HCT116 (cell line): Measurements from ENCODE around the gene ELAVL3. TPM values are rescaled to one million over a fixed set of nuclear protein-coding genes. Genes with fewer than 3 reads are reported as not detected.
A peak's percentile ranks its signal among the peaks of the same experiment; 100 is the strongest.

Source experiments
- ATAC-seq: fragments of 200-7000 bp; cut with Tn5 transposase; 2 replicates; pipeline ENCODE4 v1.9.1; 2020; ENCODE audit warnings: mild to moderate bottlenecking, moderate library complexity
- BruUV-seq: library from RNA; stranded (reverse); fragments of 400-500 nt; replicated peaks from 2 replicates; lab custom pipeline; 2021; lab: Mats Ljungman, UMichigan
- CTCF ChIA-PET: fragments of 300-600 bp; sonication (Branson Sonifier 250); formaldehyde crosslinking; loops from one replicate; lab custom pipeline; 2021; ENCODE audit warnings: antibody characterized with exemption; lab: Charles Lee
- POLR2A ChIA-PET: fragments of 300-600, 350-600 bp; sonication (Branson Sonifier 250); formaldehyde crosslinking; loops from one replicate; lab custom pipeline; 2021; ENCODE audit warnings: antibody characterized with exemption; lab: Charles Lee
- RAD21 ChIA-PET, 2 experiments: fragments of 300-600 bp; sonication (Branson Sonifier 250); formaldehyde crosslinking; loops; one replicate each; lab custom pipeline; 2023; ENCODE audit warnings: low total read pairs in 2 of 2; ENCODE audit not compliant: uncharacterized antibody in 2 of 2, unreplicated experiment in 2 of 2, low non-redundant PET in 1 of 2; lab: Charles Lee
- DNase-seq: peaks from one replicate; pipeline ENCODE4 v3.0.0-alpha.2; 2010; ENCODE audit warnings: low read depth, low spot score
- H2AFZ ChIP-seq: fragments of 200-600 bp; shearing (Covaris generic), sonication (generic); 2 replicates; pipeline ENCODE4 v1.6.1; 2017; ENCODE audit warnings: low read depth, mixed run types, mixed read lengths, antibody characterized with exemption, low read length; ENCODE audit not compliant: poor library complexity, severe bottlenecking
- H3K27ac ChIP-seq: 2 replicates; pipeline ENCODE4 v1.5.1; 2012; ENCODE audit warnings: low read depth, low read length
- H3K27me3 ChIP-seq: fragments of 200-600 bp; sonication (generic); 2 replicates; pipeline ENCODE4 v1.6.1; 2016; ENCODE audit warnings: mixed run types, low read length, mixed read lengths; ENCODE audit not compliant: insufficient read depth
- H3K36me3 ChIP-seq, 2 experiments: fragments of 200-500 bp in 1 of 2; fragments of 200-600 bp in 1 of 2; sonication (Bioruptor generic) in 1 of 2; sonication (generic) in 1 of 2; 2 replicates each; pipeline versions ENCODE4 v1.5.1 to v1.6.1; 2014 to 2016; ENCODE audit warnings: low read length in 2 of 2, inconsistent platforms in 1 of 2, mixed read lengths in 1 of 2, mixed run types in 1 of 2; ENCODE audit not compliant: insufficient read depth in 2 of 2, control insufficient read depth in 1 of 2
- H3K4me1 ChIP-seq, 2 experiments: fragments of 200-600 bp in 1 of 2; sonication (generic) in 1 of 2; 2 replicates each; pipeline versions ENCODE4 v1.5.1 to v1.6.1; 2012 to 2017; ENCODE audit warnings: low read length in 2 of 2, inconsistent platforms in 1 of 2, mild to moderate bottlenecking in 1 of 2, mixed read lengths in 1 of 2, mixed run types in 1 of 2, moderate library complexity in 1 of 2; ENCODE audit not compliant: insufficient read depth in 2 of 2, control insufficient read depth in 1 of 2
- H3K4me2 ChIP-seq: fragments of 200-600 bp; sonication (generic); 2 replicates; pipeline ENCODE4 v1.6.1; 2017; ENCODE audit warnings: mixed run types, low read length, mixed read lengths
- H3K4me3 ChIP-seq, 2 experiments: fragments of 200-600 bp in 1 of 2; sonication (generic) in 1 of 2; replicated peaks in 1 of 2; 2 replicates each; pipeline ENCODE4 v1.5.1; 2011 to 2016; ENCODE audit warnings: low read length in 2 of 2, control low read depth in 1 of 2, low read depth in 1 of 2, mild to moderate bottlenecking in 1 of 2, mixed read lengths in 1 of 2, mixed run types in 1 of 2
- H3K79me2 ChIP-seq: fragments of 200-600 bp; sonication (generic); 2 replicates; pipeline ENCODE4 v1.6.1; 2017; ENCODE audit warnings: mild to moderate bottlenecking, mixed run types, low read length, moderate library complexity, mixed read lengths; ENCODE audit not compliant: insufficient read depth
- H3K9ac ChIP-seq: fragments of 200-600 bp; sonication (generic); 2 replicates; pipeline ENCODE4 v1.6.1; 2016; ENCODE audit warnings: low read length, mixed read lengths
- H3K9me2 ChIP-seq: fragments of 200-600 bp; sonication (generic), shearing (Covaris generic); 2 replicates; pipeline ENCODE4 v1.6.1; 2017; ENCODE audit warnings: mixed run types, mild to moderate bottlenecking, moderate library complexity; ENCODE audit not compliant: insufficient read depth
- H3K9me3 ChIP-seq, 2 experiments: fragments of 200-500 bp in 1 of 2; fragments of 200-600 bp in 1 of 2; sonication (Bioruptor generic) in 1 of 2; sonication (generic) in 1 of 2; 2 replicates each; pipeline ENCODE4 v1.6.1; 2014 to 2017; ENCODE audit warnings: low read length in 2 of 2, mixed read lengths in 2 of 2, inconsistent platforms in 1 of 2, low read depth in 1 of 2, mild to moderate bottlenecking in 1 of 2, mixed run types in 1 of 2, moderate library complexity in 1 of 2; ENCODE audit not compliant: control insufficient read depth in 1 of 2, insufficient read depth in 1 of 2
- H4K20me1 ChIP-seq: fragments of 200-600 bp; sonication (generic), shearing (Covaris generic); 2 replicates; pipeline ENCODE4 v1.6.1; 2017; ENCODE audit warnings: mixed run types, mild to moderate bottlenecking, moderate library complexity; ENCODE audit not compliant: insufficient read depth
- CEBPB ChIP-seq: IDR thresholded peaks from 2 replicates; pipeline ENCODE4 v1.6.1; 2012; ENCODE audit warnings: low read depth
- EGR1 ChIP-seq: IDR thresholded peaks from 2 replicates; pipeline ENCODE4 v1.6.1; 2012; ENCODE audit warnings: low read depth
- ELF1 ChIP-seq: IDR thresholded peaks from 2 replicates; pipeline ENCODE4 v1.6.1; 2012; ENCODE audit warnings: low read depth, borderline replicate concordance
- EZH2 ChIP-seq: fragments of 200-600 bp; sonication (generic); IDR thresholded peaks from 2 replicates; pipeline ENCODE4 v1.6.1; 2017; ENCODE audit warnings: antibody characterized with exemption, mixed run types
- POLR2AphosphoS5 ChIP-seq: IDR thresholded peaks from 2 replicates; pipeline ENCODE4 v1.6.1; 2011; ENCODE audit warnings: mild to moderate bottlenecking, low read depth, low read length, moderate library complexity
- RAD21 ChIP-seq: IDR thresholded peaks from 2 replicates; pipeline ENCODE4 v1.6.1; 2012; ENCODE audit warnings: low read depth, mild to moderate bottlenecking
- SIN3A ChIP-seq: IDR thresholded peaks from 2 replicates; pipeline ENCODE4 v1.6.1; 2012; ENCODE audit warnings: low read depth
- SP1 ChIP-seq: IDR thresholded peaks from 2 replicates; pipeline ENCODE4 v1.6.1; 2012; ENCODE audit warnings: low read depth
- SRF ChIP-seq: IDR thresholded peaks from 2 replicates; pipeline ENCODE4 v1.6.1; 2012; ENCODE audit warnings: low read depth
- TCF7L2 ChIP-seq: IDR thresholded peaks from 2 replicates; pipeline ENCODE4 v1.7.0; 2011; ENCODE audit warnings: borderline replicate concordance, inconsistent platforms; ENCODE audit not compliant: insufficient read depth, insufficient read length; ENCODE audit errors: extremely low read depth
- YY1 ChIP-seq: IDR thresholded peaks from 2 replicates; pipeline ENCODE4 v1.6.1; 2011; ENCODE audit warnings: low read length, low read depth, moderate library complexity, mild to moderate bottlenecking; ENCODE audit not compliant: insufficient replicate concordance; ENCODE audit errors: extremely low read depth
- ZFX ChIP-seq: fragments of 450-650 bp; IDR thresholded peaks from 2 replicates; pipeline ENCODE4 v1.6.1; 2017
- intact Hi-C: fragments of 100-400 bp; cut with micrococcal nuclease; formaldehyde crosslinking; loops from 2 replicates; pipeline ENCODE4 v1.10.0; 2022
- total RNA-seq: library from RNA; stranded (reverse); gene quantifications from one replicate; pipeline ENCODE4 v1.2.1, GENCODE V29; 2021; ENCODE audit not compliant: unreplicated experiment
- TF ChIP-seq, protein P1 (sequence below), 3 experiments: fragments of 200-600 bp in 1 of 3; sonication (generic) in 1 of 3; IDR thresholded peaks in 2 of 3; conservative IDR thresholded peaks in 1 of 3; 2 replicates each; pipeline ENCODE4 v1.5.1; 2012 to 2017; ENCODE audit warnings: low read depth in 2 of 3, low read length in 2 of 3, antibody characterized with exemption in 1 of 3, borderline replicate concordance in 1 of 3, control low read depth in 1 of 3, mild to moderate bottlenecking in 1 of 3, mixed read lengths in 1 of 3, mixed run types in 1 of 3, moderate library complexity in 1 of 3; ENCODE audit not compliant: insufficient read depth in 1 of 3
- TF ChIP-seq, protein P2 (sequence below): IDR thresholded peaks from 2 replicates; pipeline ENCODE4 v1.6.1; 2011; ENCODE audit warnings: mild to moderate bottlenecking, low read length, moderate library complexity; ENCODE audit not compliant: insufficient replicate concordance; ENCODE audit errors: extremely low read depth
- TF ChIP-seq, protein P3 (sequence below): IDR thresholded peaks from 2 replicates; pipeline ENCODE4 v1.6.1; 2012; ENCODE audit warnings: low read depth

The ELAVL3 gene
- total RNA-seq, 1 experiment from 2014 or later: 0.05 TPM

DNA sequence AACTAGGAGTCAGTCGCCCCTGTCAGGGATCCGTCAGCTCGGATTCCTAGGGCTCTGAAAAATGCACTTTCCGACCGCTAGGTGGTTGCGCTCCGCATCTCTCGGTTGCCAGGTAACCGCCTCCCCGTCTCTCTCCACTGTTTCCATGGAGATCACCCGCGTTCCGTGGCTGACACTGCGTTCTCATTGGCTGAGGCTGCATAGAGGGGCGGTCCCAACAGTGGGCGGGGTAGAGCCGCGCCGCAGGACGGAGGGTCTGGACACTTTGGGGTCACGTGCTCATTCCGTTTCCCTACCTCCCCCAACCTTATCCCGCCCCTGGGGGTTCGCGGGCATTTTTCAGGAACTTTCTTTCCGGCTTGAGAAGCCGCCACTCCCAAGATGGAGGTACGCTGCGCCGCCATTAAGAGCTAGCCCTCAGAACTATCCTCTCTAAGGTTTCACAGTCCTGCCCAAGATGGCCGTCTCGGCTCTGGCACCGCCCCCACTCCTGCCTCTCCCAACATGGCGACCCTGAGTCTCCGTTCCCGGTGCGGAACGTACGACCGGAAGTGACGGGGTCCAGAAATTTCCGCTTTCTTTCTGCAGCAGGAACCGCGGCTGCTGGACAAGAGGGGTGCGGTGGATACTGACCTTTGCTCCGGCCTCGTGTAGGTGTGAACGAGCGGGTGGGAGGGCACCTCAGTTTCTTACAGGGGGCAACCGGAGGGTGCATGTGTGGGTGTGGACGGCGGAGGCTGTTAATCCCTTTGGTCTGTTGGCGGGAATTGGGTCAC, 45.6 kb downstream of the ELAVL3 start, which contains the start of the genes ODAD3 and PRKCSH (continued):
- TF ChIP-seq, protein P1, sequence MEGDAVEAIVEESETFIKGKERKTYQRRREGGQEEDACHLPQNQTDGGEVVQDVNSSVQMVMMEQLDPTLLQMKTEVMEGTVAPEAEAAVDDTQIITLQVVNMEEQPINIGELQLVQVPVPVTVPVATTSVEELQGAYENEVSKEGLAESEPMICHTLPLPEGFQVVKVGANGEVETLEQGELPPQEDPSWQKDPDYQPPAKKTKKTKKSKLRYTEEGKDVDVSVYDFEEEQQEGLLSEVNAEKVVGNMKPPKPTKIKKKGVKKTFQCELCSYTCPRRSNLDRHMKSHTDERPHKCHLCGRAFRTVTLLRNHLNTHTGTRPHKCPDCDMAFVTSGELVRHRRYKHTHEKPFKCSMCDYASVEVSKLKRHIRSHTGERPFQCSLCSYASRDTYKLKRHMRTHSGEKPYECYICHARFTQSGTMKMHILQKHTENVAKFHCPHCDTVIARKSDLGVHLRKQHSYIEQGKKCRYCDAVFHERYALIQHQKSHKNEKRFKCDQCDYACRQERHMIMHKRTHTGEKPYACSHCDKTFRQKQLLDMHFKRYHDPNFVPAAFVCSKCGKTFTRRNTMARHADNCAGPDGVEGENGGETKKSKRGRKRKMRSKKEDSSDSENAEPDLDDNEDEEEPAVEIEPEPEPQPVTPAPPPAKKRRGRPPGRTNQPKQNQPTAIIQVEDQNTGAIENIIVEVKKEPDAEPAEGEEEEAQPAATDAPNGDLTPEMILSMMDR (IDR thresholded peaks at IDR 0.05 in 2 of 3, conservative IDR thresholded peaks at IDR 0.05 in 1 of 3; ENCODE audit: borderline replicate concordance in 1 of 3, insufficient read depth in 1 of 3, low read depth in 2 of 3, low read length in 2 of 3): peak; percentile 30 to 82 (median 79); a peak in 4 of 6 replicates
- TF ChIP-seq SP1 (peak; percentile 86), ZFX (no peak), YY1 (peak; percentile 100), ELF1 (no peak; the same call in 1 of the 2 replicates)

DNA sequence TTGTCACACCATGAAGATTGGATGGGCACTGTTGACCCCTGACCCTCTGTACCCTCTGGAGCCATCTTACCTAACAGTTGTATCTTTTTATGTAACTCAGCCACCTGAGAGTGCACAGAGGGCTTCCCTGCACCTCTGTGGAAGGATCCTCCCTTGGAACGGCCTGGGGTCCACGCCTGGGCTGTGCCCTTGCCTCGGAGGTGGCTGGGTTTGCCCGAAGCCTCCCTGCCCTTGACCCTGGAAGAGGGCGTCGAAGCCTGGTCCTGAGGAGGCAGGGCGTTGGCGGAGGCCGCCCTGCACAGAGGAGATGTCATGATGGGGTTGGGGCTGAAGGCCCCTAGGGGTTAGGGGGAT, 46.2 kb downstream of the ELAVL3 start:
- ChIA-PET CTCF (interaction anchor here (0.7 to 1.6 kb wide), 10 partner anchors 9 to 185 kb away, joined by 3 to 48 read pairs (median 5); partner anchors contain the start of genes ELOF1, EPOR, RGL3 and SWSAP1), RAD21 (interaction anchor here in 1 of 2 experiments (1.4 kb wide), 1 partner anchor 53 kb away, joined by 3 read pairs; no protein-coding TSS in a partner anchor), POLR2A (interaction anchor here (1.0 to 1.4 kb wide), 4 partner anchors 16 to 60 kb away, joined by 3 to 9 read pairs (median 5); partner anchors contain the start of gene EPOR)
- H4K20me1 ChIP-seq: no peaks in the 10 kb centered on the region
- H3K27me3 ChIP-seq: no peaks in the 10 kb centered on the region
- H3K4me1 ChIP-seq: peaks cover 11 to 17% of the 10 kb centered on the region in 2 experiments
- H3K9ac ChIP-seq: peak overlapping the region; percentile 54
- H3K36me3 ChIP-seq: peaks cover 15 to 16% of the 10 kb centered on the region in 2 experiments; a peak in 3 of 4 replicates
- H2AFZ ChIP-seq: peak overlapping the region; percentile 86
- BruUV-seq: no TSS peak
- no peak for DNase-seq
- no peaks in the 10 kb centered on the region for H3K9me2 ChIP-seq
- peak overlapping the region; percentile 38 to 98 for H3K4me3 ChIP-seq
- ATAC-seq: peak; percentile 22
- no peaks in the 10 kb centered on the region for H3K9me3 ChIP-seq
- H3K4me2 ChIP-seq: peak overlapping the region; percentile 98
- H3K79me2 ChIP-seq: peaks cover 30% of the 10 kb centered on the region
- intact Hi-C loops: loop anchor here (1.0 to 5.0 kb wide), 2 partner anchors 53 to 142 kb away; no protein-coding TSS in a partner anchor
- TF ChIP-seq EZH2 (no peak), SRF (no peak), EGR1 (no peak), RAD21 (no peak), YY1 (no peak), SIN3A (no peak), CEBPB (no peak), POLR2AphosphoS5 (no peak), TCF7L2 (no peak)
- TF ChIP-seq, protein P2, sequence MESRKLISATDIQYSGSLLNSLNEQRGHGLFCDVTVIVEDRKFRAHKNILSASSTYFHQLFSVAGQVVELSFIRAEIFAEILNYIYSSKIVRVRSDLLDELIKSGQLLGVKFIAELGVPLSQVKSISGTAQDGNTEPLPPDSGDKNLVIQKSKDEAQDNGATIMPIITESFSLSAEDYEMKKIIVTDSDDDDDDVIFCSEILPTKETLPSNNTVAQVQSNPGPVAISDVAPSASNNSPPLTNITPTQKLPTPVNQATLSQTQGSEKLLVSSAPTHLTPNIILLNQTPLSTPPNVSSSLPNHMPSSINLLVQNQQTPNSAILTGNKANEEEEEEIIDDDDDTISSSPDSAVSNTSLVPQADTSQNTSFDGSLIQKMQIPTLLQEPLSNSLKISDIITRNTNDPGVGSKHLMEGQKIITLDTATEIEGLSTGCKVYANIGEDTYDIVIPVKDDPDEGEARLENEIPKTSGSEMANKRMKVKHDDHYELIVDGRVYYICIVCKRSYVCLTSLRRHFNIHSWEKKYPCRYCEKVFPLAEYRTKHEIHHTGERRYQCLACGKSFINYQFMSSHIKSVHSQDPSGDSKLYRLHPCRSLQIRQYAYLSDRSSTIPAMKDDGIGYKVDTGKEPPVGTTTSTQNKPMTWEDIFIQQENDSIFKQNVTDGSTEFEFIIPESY: no peak
- TF ChIP-seq, protein P3, sequence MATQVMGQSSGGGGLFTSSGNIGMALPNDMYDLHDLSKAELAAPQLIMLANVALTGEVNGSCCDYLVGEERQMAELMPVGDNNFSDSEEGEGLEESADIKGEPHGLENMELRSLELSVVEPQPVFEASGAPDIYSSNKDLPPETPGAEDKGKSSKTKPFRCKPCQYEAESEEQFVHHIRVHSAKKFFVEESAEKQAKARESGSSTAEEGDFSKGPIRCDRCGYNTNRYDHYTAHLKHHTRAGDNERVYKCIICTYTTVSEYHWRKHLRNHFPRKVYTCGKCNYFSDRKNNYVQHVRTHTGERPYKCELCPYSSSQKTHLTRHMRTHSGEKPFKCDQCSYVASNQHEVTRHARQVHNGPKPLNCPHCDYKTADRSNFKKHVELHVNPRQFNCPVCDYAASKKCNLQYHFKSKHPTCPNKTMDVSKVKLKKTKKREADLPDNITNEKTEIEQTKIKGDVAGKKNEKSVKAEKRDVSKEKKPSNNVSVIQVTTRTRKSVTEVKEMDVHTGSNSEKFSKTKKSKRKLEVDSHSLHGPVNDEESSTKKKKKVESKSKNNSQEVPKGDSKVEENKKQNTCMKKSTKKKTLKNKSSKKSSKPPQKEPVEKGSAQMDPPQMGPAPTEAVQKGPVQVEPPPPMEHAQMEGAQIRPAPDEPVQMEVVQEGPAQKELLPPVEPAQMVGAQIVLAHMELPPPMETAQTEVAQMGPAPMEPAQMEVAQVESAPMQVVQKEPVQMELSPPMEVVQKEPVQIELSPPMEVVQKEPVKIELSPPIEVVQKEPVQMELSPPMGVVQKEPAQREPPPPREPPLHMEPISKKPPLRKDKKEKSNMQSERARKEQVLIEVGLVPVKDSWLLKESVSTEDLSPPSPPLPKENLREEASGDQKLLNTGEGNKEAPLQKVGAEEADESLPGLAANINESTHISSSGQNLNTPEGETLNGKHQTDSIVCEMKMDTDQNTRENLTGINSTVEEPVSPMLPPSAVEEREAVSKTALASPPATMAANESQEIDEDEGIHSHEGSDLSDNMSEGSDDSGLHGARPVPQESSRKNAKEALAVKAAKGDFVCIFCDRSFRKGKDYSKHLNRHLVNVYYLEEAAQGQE: no peak
- TF ChIP-seq, all 23 proteins: peak for 0
- H3K27ac ChIP-seq: peak overlapping the region; percentile 47; the same call in 1 of the 2 replicates
